Fibroblast of villous mesenchyme (primary cell): ENCODE results near the gene DMRTB1. TPM values are rescaled to one million over a fixed set of nuclear protein-coding genes. Genes with fewer than 3 reads are reported as not detected.

Experiments used
- DNase-seq: peaks from one replicate; pipeline ENCODE4 v3.0.0-alpha.2; 2010; ENCODE audit warnings: low read depth
- H3K4me3 ChIP-seq: 2 replicates; pipeline ENCODE4 v1.5.1; 2011; ENCODE audit warnings: low read depth, mild to moderate bottlenecking, low read length
- CTCF ChIP-seq: IDR thresholded peaks from 2 replicates; pipeline ENCODE4 v1.5.1; 2012; ENCODE audit warnings: low read depth, mild to moderate bottlenecking, low read length; ENCODE audit not compliant: insufficient read depth
- total RNA-seq: library from RNA; depleted of rRNA; stranded (reverse); fragments of >200 nt; gene quantifications from 2 replicates; pipeline ENCODE4 v1.2.3, GENCODE V29; 2012

The DMRTB1 gene
- not detected in 2 replicates for total RNA-seq

GRCh38 chr1:53459321-53460175 lies at the start of gene DMRTB1:
Gene DMRTB1, plus strand, starts transcription at chr1:53459399. Its CDS starts 55 bp downstream, at chr1:53459454.
- TF ChIP-seq CTCF: no peak
- DNase-seq: no peak
- H3K4me3 ChIP-seq: no peak within 1 kb of the TSS

- no peak for TF ChIP-seq CTCF
- no peak for DNase-seq
- no peak overlapping the region for H3K4me3 ChIP-seq
These were observed 49.5 kb upstream of the DMRTB1 start for GRCh38 chr1:53409695-53410094.

- no peak for DNase-seq
- TF ChIP-seq CTCF: no peak
- H3K4me3 ChIP-seq: no peak overlapping the region
These were observed 49.1 kb upstream of the DMRTB1 start for GRCh38 chr1:53410100-53410541.

GRCh38 chr1:53410701-53411100 lies 48.5 kb upstream of the DMRTB1 start:
- no peak for DNase-seq

GRCh38 chr1:53411541-53412152 lies 47.6 kb upstream of the DMRTB1 start:
- DNase-seq: no peak
- no peak overlapping the region for H3K4me3 ChIP-seq
- no peak for TF ChIP-seq CTCF

More at GRCh38 chr1:53410701-53411100, 48.5 kb upstream of the DMRTB1 start:
- no peak for TF ChIP-seq CTCF
- H3K4me3 ChIP-seq: no peak overlapping the region

- DNase-seq: no peak
- no peak for TF ChIP-seq CTCF
These were observed 46.7 kb upstream of the DMRTB1 start for GRCh38 chr1:53412285-53413174.

More at GRCh38 chr1:53412285-53413174, 46.7 kb upstream of the DMRTB1 start:
- H3K4me3 ChIP-seq: no peak overlapping the region
